ENCODE measurements around the gene BARX1.
"Not testable (repeated sequence)": the region's sequence is repeated elsewhere in the genome, so short reads cannot be mapped to it uniquely, and the experiment has no call there.

Gene BARX1

GRCh38 chr9:93951655-93952118, 3.5 kb downstream of the BARX1 start:
- no peak for DNase-seq (ENCODE audit: low spot score)

- DNase-seq (ENCODE audit: low spot score) = no peak
These were observed 4.2 kb downstream of the BARX1 start for GRCh38 chr9:93950619-93951601.

GRCh38 chr9:93949694-93950449, 5.3 kb downstream of the BARX1 start:
- no peak for DNase-seq (ENCODE audit: low spot score)

GRCh38 chr9:93949073-93949693, 6.0 kb downstream of the BARX1 start:
- no peak for DNase-seq (ENCODE audit: low spot score)

GRCh38 chr9:93948441-93949072, 6.6 kb downstream of the BARX1 start:
- DNase-seq (ENCODE audit: low spot score) = no peak

GRCh38 chr9:93947409-93948070, 7.6 kb downstream of the BARX1 start:
- DNase-seq (ENCODE audit: low spot score) = no peak

GRCh38 chr9:93946338-93946712, 8.8 kb downstream of the BARX1 start:
- no peak for DNase-seq (ENCODE audit: low spot score)

GRCh38 chr9:93945400-93946337, 9.5 kb downstream of the BARX1 start:
- peak; percentile 34 for DNase-seq (ENCODE audit: low spot score)

- DNase-seq (ENCODE audit: low spot score) = no peak
These were observed 11.1 kb downstream of the BARX1 start for GRCh38 chr9:93944011-93944410.

- no peak for DNase-seq (ENCODE audit: low spot score)
These were observed 13.0 kb downstream of the BARX1 start for GRCh38 chr9:93942161-93942560.

- DNase-seq (ENCODE audit: low spot score) = no peak
These were observed 13.7 kb downstream of the BARX1 start for GRCh38 chr9:93941493-93941892.

- no peak for DNase-seq (ENCODE audit: low spot score)
These were observed 14.2 kb downstream of the BARX1 start for GRCh38 chr9:93940951-93941350.

- not testable (repeated sequence) for DNase-seq (ENCODE audit: low spot score)
These were observed 15.6 kb downstream of the BARX1 start for GRCh38 chr9:93939589-93939988.

GRCh38 chr9:93937193-93937592, 18.0 kb downstream of the BARX1 start:
- no peak for DNase-seq (ENCODE audit: low spot score)

GRCh38 chr9:93931905-93932304, 23.2 kb downstream of the BARX1 start:
- no peak for DNase-seq (ENCODE audit: low spot score)

GRCh38 chr9:93930070-93930469, 25.1 kb downstream of the BARX1 start:
- DNase-seq (ENCODE audit: low spot score) = no peak

GRCh38 chr9:93929231-93929630, 25.9 kb downstream of the BARX1 start:
- no peak for DNase-seq (ENCODE audit: low spot score)

- no peak for DNase-seq (ENCODE audit: low spot score)
These were observed 32.6 kb downstream of the BARX1 start for GRCh38 chr9:93922535-93922934.

GRCh38 chr9:93920131-93920800, 34.9 kb downstream of the BARX1 start:
- DNase-seq (ENCODE audit: low spot score) = no peak

GRCh38 chr9:93918061-93918460, 37.1 kb downstream of the BARX1 start:
- DNase-seq (ENCODE audit: low spot score) = no peak
